Measurements from ENCODE around the gene CALN1.

GRCh38 chr7:72058579-72058978 lies 353.6 kb downstream of the CALN1 start:
- TF ChIP-seq CTCF (IDR thresholded peaks at IDR 0.05) (no peak), POLR2A (IDR thresholded peaks at IDR 0.05) (no peak)
